ENCODE data around the gene LLCFC1. TPM values are rescaled to one million over a fixed set of nuclear protein-coding genes. Genes with fewer than 3 reads are reported as not detected.

The LLCFC1 gene
- total RNA-seq, 1 donor from 2014 or later = not detected

DNA sequence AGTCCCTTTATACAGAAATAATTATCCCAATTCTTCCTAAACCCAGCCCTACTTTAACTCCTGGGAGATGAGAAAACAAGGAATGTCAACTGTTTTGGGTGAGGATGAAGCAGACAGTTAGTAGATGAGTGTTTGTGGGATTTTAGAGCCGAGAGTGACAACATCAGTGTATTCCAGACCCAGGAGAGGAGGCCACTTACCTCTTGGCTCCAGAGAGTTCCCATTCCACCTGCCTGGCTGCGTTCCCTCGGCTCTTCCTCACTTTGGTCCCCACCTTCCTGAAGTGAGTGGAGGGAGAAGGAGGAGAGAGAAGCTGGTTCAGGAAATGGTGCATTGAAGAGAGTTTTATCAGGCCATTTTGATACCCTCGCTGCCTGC is 22.3 kb downstream of the LLCFC1 start:
- TF ChIP-seq, protein P1, sequence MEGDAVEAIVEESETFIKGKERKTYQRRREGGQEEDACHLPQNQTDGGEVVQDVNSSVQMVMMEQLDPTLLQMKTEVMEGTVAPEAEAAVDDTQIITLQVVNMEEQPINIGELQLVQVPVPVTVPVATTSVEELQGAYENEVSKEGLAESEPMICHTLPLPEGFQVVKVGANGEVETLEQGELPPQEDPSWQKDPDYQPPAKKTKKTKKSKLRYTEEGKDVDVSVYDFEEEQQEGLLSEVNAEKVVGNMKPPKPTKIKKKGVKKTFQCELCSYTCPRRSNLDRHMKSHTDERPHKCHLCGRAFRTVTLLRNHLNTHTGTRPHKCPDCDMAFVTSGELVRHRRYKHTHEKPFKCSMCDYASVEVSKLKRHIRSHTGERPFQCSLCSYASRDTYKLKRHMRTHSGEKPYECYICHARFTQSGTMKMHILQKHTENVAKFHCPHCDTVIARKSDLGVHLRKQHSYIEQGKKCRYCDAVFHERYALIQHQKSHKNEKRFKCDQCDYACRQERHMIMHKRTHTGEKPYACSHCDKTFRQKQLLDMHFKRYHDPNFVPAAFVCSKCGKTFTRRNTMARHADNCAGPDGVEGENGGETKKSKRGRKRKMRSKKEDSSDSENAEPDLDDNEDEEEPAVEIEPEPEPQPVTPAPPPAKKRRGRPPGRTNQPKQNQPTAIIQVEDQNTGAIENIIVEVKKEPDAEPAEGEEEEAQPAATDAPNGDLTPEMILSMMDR (conservative IDR thresholded peaks at IDR 0.05; ENCODE audit: low read depth, low read length) = no peak
- no peak overlapping the region for H3K4me3 ChIP-seq (ENCODE audit: low read depth, low read length)
- DNase-seq (ENCODE audit: low read depth) = no peak

DNA sequence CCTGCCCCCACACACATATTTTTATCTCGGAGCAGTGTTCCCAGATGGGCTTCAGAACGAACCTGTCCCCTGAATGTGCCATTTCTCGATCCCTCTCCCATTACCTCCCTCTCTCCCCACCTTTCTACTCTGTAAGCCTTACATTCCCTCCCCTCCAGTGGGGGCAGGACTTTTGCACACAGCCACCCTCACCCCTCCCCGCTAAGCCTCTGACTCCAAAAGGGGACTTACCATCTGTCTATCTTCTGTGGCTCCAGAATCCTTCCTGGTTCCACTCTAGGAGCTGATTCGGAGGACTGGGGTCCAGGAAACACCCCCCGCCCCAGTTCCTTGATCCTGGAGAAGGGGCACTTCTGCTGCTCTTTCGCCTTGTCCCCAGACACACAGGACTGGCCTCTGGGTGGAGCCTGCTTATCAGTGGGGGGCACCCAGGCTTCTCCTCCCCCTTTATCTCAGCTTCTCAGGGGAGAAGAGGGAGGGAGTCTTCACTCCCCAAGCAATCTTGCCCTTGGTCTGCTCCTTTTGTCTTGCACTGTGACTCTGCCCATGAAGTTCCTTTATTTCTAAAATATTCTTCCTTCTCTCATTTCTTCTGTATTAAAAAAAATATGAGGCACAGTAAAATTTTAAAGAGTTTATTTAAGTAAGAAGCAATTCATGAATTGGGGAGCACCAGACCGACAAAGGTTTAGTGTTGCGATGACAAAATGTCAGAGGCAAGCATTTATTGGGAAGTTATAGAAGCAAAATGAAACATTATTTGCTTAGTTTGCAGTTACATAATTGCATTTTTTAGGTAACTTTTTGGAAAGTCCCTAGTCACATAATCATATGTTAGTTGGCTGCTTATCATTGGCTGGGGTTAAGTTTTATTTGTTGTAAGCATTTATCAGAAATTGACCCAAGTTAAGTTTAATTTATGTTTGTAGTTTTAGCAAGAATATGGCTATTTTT is 23.0 kb downstream of the LLCFC1 start, which contains the start of gene KEL:
KEL (minus strand) TSS at position 391 of the 954 bp plus-strand sequence; CDS start at position 234, 157 bp downstream.
- DNase-seq (ENCODE audit: low read depth) = no peak
- TF ChIP-seq, protein P1 (conservative IDR thresholded peaks at IDR 0.05; ENCODE audit: low read depth, low read length) = no peak
- no peak within 1 kb of the TSS for H3K4me3 ChIP-seq (ENCODE audit: low read depth, low read length)

DNA sequence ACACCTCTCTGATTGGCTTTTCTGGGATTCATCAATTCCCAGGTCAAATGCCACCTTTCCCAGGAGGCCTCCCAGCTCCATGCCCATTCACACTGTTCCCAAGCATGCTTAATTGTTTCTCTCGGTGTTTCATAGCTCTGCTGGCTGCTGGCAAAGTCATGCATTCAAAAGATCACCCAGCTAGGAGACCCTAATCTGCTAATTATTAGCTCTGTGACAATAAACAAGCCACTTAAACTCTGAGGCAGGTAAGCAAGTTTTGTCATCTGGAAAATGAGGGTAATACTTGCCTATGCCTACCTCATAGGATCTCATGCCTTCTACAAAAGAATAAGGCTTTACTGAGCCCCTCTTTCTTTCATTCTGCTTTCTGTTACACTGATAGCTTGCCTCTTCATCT is 23.7 kb downstream of the LLCFC1 start:
- H3K4me3 ChIP-seq (ENCODE audit: low read depth, low read length) = no peak overlapping the region
- no peak for DNase-seq (ENCODE audit: low read depth)
- TF ChIP-seq, protein P1 (conservative IDR thresholded peaks at IDR 0.05; ENCODE audit: low read depth, low read length) = no peak

DNA sequence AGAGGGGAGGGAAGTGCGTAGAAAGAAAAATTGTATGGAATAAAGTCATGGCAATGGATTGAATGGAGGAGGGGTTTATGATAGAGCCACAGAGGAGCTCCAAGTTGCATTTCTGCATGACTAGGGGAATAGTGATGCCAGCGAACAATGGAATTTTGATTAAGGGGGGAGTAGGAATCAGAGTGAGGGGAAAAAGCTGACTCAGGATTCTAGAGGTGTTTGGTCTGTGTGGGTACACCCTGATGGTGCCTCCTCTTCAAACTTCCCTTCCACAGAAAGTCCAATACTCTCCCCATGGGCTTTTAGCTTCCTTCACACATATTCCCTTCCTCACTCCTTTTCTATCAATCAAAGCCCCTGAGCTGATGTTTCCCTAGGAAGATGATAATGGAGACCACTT is 24.7 kb downstream of the LLCFC1 start:
- no peak overlapping the region for H3K4me3 ChIP-seq (ENCODE audit: low read depth, low read length)
- TF ChIP-seq, protein P1 (conservative IDR thresholded peaks at IDR 0.05; ENCODE audit: low read depth, low read length) = no peak
- no peak for DNase-seq (ENCODE audit: low read depth)

DNA sequence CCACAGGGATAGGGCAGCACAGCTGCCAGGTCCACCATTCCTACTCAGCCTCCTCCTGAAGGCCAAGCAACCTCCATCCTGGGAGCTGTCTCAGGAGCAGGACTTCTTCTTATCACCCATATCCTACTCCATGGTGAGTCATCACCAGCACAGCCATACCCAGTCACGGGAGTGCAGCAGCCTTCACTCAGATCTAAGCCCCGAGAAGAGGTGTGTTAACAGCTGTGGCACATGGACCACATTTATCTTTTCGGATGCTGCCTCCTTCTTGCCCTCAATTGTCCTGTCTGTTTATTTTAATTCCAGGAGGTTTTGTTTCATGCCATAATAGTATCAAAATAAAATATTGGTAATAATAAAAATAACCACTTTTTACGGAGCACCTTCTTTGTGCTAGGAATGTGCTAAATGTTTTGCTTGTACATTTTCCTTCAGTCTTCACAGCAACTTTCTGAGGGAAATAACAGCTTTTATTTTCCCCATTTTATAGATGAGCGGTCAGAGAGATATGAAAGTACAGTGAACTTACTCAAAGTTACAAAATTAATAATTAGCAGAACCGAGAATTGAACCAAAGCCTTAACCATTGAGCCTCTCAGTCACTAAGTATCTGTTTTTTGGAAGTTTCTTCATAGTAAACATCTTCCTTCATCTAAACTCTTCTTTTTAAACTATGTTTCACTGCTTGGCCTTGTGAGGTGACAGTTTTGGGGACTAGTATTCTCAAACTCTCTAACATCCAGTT is 25.4 kb downstream of the LLCFC1 start:
- H3K4me3 ChIP-seq (ENCODE audit: low read depth, low read length) = no peak overlapping the region
- TF ChIP-seq, protein P1 (conservative IDR thresholded peaks at IDR 0.05; ENCODE audit: low read depth, low read length) = no peak
- DNase-seq (ENCODE audit: low read depth) = no peak

DNA sequence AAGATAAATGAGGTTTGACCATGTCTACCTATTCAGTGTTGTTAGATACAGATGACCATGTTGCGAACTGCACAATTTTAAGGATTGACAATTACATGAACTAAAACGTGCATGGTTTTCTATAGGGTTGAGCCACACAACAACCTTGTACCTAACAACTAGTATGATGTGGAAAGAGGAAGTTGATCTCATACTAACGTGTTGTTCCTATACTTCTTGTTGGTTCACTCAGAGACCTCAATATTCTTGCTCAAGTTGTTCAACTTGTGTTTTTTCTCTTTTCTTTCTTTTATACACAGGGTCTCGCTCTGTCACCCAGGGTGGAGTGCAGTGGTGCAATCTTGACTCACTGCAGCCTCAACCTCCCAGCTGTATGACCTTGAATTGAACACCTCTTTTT is 28.9 kb downstream of the LLCFC1 start:
- TF ChIP-seq, protein P1 (conservative IDR thresholded peaks at IDR 0.05; ENCODE audit: low read depth, low read length) = no peak
- no peak for DNase-seq (ENCODE audit: low read depth)
- no peak overlapping the region for H3K4me3 ChIP-seq (ENCODE audit: low read depth, low read length)

Measured in epithelial cell of proximal tubule (primary cell).